ENCODE measurements around the gene CAPZB.
"Not testable (repeated sequence)": the region's sequence is repeated elsewhere in the genome, so short reads cannot be mapped to it uniquely, and the experiment has no call there.

CAPZB gene

GRCh38 chr1:19485362-19486187 is at the start of gene CAPZB:
Gene CAPZB (minus strand): TSS chr1:19485539. CDS start chr1:19485438, 101 bp downstream.
- peak; percentile 96 for DNase-seq

DNA sequence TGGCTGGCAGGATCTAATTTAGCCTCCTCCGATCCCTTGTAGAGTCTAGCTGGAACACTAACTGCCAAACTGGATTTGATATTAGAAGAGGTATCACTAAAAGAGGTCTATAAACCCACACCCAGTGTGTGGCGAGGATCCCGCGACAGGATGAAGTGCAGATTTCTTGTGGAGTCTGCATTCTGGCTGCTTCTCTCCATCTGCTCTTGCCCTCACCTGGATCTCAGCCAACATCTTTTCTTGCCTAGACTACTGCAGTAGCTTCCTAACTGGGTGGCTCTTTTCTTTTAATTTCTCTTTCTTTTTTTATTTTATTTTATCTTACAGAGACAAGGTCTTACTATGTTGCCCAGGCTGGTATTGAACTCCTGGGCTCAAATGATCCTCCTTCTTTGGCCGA is 48.9 kb upstream of the CAPZB start:
- DNase-seq = no peak

- DNase-seq = no peak
Observed at GRCh38 chr1:19533626-19534025, 48.3 kb upstream of the CAPZB start.

- DNase-seq = no peak
Observed at GRCh38 chr1:19532519-19532918, 47.2 kb upstream of the CAPZB start.

DNA sequence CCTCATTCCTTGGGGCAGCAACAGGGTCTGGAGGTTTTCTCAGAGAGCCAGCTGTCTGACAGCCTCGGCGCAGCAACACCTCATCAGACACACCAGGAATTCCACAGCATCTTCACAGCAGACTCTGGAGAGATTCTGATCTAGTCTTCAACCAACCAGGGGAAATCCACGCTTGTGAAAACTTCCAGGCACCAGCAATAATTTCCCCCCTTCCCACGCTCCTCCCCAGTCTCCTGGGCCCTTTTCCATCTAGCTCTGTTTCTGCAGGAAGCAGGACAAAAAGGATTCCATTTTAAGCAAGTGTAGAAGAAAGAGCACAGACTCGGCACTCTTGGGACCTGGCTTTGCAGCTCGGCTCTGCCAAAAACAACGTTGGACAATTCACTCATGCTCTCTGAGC is 44.3 kb upstream of the CAPZB start:
- no peak for DNase-seq

DNA sequence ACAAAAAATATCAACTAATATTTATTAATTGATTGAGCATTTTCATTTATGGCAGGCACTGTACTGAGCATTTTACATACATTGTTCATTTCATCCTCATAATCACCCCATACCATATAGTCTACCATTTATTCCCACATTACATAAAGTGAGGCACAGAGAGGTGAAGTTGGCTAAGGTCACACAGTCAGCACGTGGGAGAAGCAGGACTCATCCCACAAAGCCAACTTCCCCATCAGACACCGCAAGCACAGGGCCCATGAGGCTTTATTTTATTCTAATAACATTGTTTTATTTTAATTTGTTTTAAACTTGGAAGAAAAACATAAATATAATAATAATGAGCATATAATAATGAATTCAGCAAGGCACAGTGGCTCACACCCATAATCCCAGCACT is 43.1 kb upstream of the CAPZB start:
- no peak for DNase-seq

GRCh38 chr1:19525607-19526545 is 40.5 kb upstream of the CAPZB start:
- DNase-seq = no peak

DNA sequence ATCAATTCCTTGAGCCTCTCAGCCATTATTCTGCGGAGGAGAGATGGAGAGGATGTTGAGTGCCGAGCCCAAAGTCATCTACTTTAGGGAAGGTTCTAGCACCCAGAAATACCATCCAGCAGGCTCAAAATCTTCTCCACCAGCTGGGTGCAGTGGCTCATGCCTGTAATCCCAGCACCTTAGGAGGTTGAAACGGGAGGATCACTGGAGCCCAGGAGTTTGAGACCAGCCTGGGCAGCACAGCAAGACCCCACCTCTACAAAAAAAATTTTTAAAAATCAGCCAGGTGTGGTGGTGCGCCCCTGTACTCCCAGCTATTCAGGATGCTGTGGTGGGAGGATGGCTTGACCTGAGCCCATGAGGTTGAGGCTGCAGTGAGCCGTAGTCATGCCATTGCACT is 39.5 kb upstream of the CAPZB start:
- DNase-seq = no peak

- DNase-seq = not testable (repeated sequence)
Observed at GRCh38 chr1:19522570-19522969, 37.2 kb upstream of the CAPZB start.

DNA sequence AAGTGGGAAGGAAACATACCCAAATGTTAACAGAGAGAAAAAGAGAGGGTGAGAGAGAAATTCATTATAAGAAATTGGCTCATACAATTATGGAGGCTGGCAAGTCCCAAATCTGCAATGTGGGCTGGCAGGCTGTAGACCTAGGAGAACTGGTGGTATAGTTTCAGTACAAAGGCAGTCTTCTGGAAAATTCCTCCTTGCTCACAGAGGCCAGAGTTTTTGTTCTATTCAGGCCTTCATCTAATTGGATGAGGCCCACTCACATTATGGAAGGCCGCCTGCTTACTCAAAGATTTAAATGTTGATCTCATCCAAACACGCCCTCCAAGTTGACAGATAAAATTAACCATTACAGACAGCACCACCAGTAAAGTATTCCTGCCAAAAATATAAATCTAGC is 36.1 kb upstream of the CAPZB start:
- no peak for DNase-seq

DNA sequence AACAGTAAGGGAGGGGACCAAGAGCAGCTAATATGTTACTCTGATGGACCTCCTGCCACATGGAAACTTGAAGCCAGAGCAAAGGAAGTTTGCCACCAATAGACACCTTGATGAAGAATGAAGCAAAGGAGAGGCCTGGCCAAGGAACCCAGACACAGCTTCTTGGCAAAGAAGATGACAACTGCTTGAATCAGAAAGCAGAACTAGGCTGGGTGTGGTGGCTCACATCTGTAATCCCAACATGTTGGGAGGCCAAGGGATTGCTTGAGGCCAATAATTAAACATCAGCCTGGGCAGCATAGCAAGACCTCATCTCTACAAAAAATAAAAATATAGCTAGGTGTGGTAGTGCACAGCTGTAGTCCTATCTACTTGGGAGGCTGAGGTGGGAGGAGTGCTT is 31.7 kb upstream of the CAPZB start:
- no peak for DNase-seq

GRCh38 chr1:19515201-19515600 is 29.9 kb upstream of the CAPZB start:
- no peak for DNase-seq

- DNase-seq = no peak
Observed at GRCh38 chr1:19514391-19514831, 29.1 kb upstream of the CAPZB start.

DNA sequence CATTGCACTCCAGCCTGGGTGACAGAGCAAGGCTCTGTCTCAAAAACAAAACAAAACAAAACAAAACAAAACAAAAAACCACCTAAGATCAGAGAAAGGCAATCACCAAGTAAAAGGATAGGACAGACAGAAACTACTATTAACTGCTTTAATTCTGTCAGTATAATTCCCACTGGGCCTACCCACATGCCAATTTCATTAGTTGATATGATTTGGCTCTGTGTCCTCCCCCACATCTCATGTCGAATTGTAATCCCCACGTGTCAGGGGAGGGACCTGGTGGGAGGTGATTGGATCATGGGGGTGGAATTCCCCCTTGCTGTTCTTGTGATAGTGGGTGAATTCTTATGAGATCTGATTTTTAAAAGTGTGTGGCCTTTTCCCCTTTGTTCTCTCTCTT is 27.2 kb upstream of the CAPZB start:
- DNase-seq = no peak

DNA sequence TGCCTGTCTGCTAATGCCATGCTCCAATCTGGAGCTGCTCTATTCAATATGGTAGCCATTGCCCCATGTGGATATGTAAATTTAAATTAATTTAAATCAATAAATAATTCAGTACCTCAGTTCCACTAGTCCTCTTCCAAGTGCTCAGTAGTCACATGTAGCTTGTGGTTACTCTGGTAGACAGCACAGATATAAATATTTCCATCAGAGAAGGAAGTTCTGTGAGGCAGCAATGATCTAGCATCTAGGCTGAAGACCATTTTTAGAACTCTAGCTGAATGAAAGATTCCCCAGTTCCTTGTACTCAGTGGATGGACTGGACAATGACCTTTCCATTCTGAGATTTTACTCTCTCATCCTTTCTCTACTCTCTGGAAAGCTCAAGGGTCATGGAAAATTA is 25.8 kb upstream of the CAPZB start:
- no peak for DNase-seq

- not testable (repeated sequence) for DNase-seq
Observed at GRCh38 chr1:19509647-19510046, 24.3 kb upstream of the CAPZB start.

- no peak for DNase-seq
Observed at GRCh38 chr1:19507516-19507915, 22.2 kb upstream of the CAPZB start.

DNA sequence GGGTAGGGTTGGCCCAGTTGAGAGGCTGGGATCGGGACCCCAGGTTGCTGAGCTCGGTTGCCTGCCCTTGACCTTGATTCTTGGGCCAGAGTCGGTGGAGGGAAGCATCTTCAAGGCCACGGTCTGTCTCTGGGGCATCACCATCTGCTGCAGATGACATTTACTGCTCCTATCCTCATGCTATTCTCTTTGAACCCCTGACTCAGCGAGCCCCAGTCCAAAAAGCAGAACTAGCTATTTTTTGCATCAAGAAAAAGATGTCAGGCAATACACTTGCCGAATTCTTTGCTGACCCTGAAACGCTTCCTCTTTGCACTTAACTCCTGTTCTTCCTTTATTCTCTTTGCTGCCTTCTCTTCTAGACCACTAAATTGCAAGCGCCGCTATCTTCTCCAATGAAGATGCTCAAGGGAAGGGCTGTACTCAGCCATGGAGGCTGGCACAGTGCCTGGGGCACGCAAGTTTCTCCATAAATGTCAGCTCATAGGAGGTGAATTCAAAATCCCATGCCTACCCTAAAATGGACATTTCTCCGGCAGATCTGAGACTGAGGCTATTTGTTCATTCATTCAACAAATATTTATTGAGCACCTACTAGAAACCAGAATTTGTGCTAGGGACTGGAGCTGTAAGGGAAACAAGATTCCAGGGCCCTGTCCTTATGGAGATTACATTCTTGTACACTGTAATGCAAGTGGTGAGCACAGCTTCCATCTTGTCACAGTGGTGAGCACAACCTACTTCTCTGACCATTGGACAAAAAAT is 20.5 kb upstream of the CAPZB start:
- no peak for DNase-seq

- no peak for DNase-seq
Observed at GRCh38 chr1:19504796-19505692, 19.7 kb upstream of the CAPZB start.

- DNase-seq = not testable (repeated sequence)
Observed at GRCh38 chr1:19502284-19502683, 16.9 kb upstream of the CAPZB start.

DNA sequence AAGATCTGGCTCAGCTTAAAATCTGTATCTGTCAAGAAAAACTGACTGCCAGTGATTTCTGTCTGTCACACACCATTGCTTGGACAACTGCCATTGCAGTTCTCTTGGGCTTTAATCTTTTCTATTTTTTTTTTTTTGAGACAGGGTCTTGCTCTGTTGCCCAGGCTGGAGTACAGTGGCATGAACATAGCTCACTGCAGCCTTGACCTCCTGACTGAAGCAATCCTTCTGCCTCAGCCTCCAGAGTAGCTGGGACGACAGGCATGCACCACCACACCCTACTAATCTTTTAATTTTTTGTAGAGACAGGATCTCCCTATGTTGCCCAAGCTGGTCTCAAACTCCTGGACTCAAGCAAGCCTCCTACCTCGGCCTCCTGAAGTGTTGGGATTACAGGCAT is 14.5 kb upstream of the CAPZB start:
- not testable (repeated sequence) for DNase-seq

DNA sequence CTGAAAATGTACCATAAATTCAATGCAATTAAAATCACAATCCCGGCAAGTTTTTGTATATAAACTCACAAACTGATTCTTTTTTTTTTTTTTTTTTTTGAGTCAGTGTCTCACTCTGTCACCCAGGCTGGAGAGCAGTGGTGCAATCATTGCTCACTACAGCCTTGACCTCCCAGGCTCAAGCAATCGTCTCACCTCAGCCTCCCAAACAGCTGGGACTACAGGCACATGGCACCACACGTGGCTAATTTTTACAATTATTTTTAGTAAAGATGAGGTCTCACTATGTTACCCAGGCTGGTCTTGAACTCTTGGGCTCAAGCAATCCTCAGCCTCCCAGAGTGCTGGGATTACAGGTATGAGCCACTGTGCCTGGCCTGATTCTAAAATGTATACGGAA is 12.1 kb upstream of the CAPZB start:
- DNase-seq = not testable (repeated sequence)
